NCI-H2171 treated with DMSO at 0.1 percent for 48 hours (cell line): ENCODE results near the gene CXXC5.

Source experiments
- DNase-seq: peaks from one replicate; lab custom pipeline; 2025; lab: John Stamatoyannopoulos, UW

Gene CXXC5

GRCh38 chr5:139638736-139639618, 9.2 kb upstream of the CXXC5 start:
- DNase-seq, result peak; percentile 75

- DNase-seq, result no peak
Measured at GRCh38 chr5:139639619-139640380, 8.3 kb upstream of the CXXC5 start.

GRCh38 chr5:139640421-139641115, 7.6 kb upstream of the CXXC5 start:
- DNase-seq, result no peak

- no peak for DNase-seq
Measured at GRCh38 chr5:139641116-139642080, 6.8 kb upstream of the CXXC5 start.

GRCh38 chr5:139642213-139642612, 5.9 kb upstream of the CXXC5 start:
- no peak for DNase-seq

GRCh38 chr5:139642891-139643871, 5.0 kb upstream of the CXXC5 start:
- DNase-seq, result no peak

GRCh38 chr5:139644001-139644456, 4.1 kb upstream of the CXXC5 start:
- no peak for DNase-seq

- DNase-seq, result no peak
Measured at GRCh38 chr5:139644646-139645429, 3.3 kb upstream of the CXXC5 start.

- DNase-seq, result no peak
Measured at GRCh38 chr5:139645430-139645871, 2.7 kb upstream of the CXXC5 start.

- DNase-seq, result no peak
Measured at GRCh38 chr5:139646111-139646510, 2.0 kb upstream of the CXXC5 start.

GRCh38 chr5:139646912-139647505, 1.1 kb upstream of the CXXC5 start:
- no peak for DNase-seq

GRCh38 chr5:139647506-139648204, 494 bp upstream of the CXXC5 start:
- DNase-seq, result no peak

- DNase-seq, result peak; percentile 7
Measured at GRCh38 chr5:139649082-139649991, 1.2 kb downstream of the CXXC5 start.

GRCh38 chr5:139650031-139650688, 2.0 kb downstream of the CXXC5 start:
- peak; percentile 3 for DNase-seq

GRCh38 chr5:139650689-139651042, 2.5 kb downstream of the CXXC5 start:
- no peak for DNase-seq

- no peak for DNase-seq
Measured at GRCh38 chr5:139651043-139651834, 3.1 kb downstream of the CXXC5 start.
